SK-N-SH (cell line): ENCODE results near the gene LIMK2. TPM values are rescaled to one million over a fixed set of nuclear protein-coding genes. Genes with fewer than 3 reads are reported as not detected.

Experiments
- CTCF ChIA-PET: fragments of 300-600, 350-600 bp; formaldehyde crosslinking; extraction: SDS; loops from one replicate; lab custom pipeline; 2021; lab: Yijun Ruan, JAX
- POLR2A ChIA-PET: fragments of 350-600 bp; sonication (Branson Sonifier 250); formaldehyde crosslinking; extraction: SDS; loops from one replicate; lab custom pipeline; 2020; ENCODE audit warnings: antibody characterized with exemption, inconsistent platforms; lab: Yijun Ruan, JAX
- DNase-seq: peaks from one replicate; pipeline ENCODE4 v3.0.0; 2012
- H2AFZ ChIP-seq: fragments of 200-600 bp; sonication (generic); 2 replicates; pipeline ENCODE4 v1.8.1; 2016; ENCODE audit warnings: antibody characterized with exemption, mild to moderate bottlenecking, low read depth
- H3F3A ChIP-seq: fragments of 200-600 bp; sonication (generic); replicated peaks from 2 replicates; pipeline ENCODE3; 2016; ENCODE audit warnings: antibody characterized with exemption, mild to moderate bottlenecking; ENCODE audit not compliant: insufficient read depth
- H3K27ac ChIP-seq, 2 experiments: fragments of 200-500 bp in 1 of 2; fragments of 200-600 bp in 1 of 2; sonication (Bioruptor generic) in 1 of 2; sonication (generic), shearing (Covaris generic) in 1 of 2; 2 replicates each; pipeline versions ENCODE4 v1.5.1 to v1.6.1; 2014 to 2016; ENCODE audit warnings: low read depth in 2 of 2, inconsistent platforms in 1 of 2, low read length in 1 of 2, mild to moderate bottlenecking in 1 of 2, mixed read lengths in 1 of 2
- H3K27me3 ChIP-seq: fragments of 200-600 bp; sonication (generic), shearing (Covaris generic); 2 replicates; pipeline ENCODE4 v1.6.1; 2016; ENCODE audit warnings: mixed run types; ENCODE audit not compliant: insufficient read depth
- H3K36me3 ChIP-seq, 2 experiments: fragments of 200-500 bp in 1 of 2; fragments of 200-600 bp in 1 of 2; sonication (Bioruptor generic) in 1 of 2; sonication (generic) in 1 of 2; replicated peaks in 1 of 2; 2 replicates each; pipeline versions ENCODE3 to v1.5.1; 2014 to 2016; ENCODE audit warnings: low read length in 1 of 2, mild to moderate bottlenecking in 1 of 2; ENCODE audit not compliant: insufficient read depth in 2 of 2, control insufficient read depth in 1 of 2
- H3K4me1 ChIP-seq, 2 experiments: fragments of 200-500 bp in 1 of 2; fragments of 200-600 bp in 1 of 2; sonication (Bioruptor generic) in 1 of 2; sonication (generic), shearing (Covaris generic) in 1 of 2; 2 replicates each; pipeline versions ENCODE4 v1.5.1 to v1.6.1; 2014 to 2016; ENCODE audit warnings: low read depth in 1 of 2, low read length in 1 of 2, mixed run types in 1 of 2; ENCODE audit not compliant: insufficient read depth in 2 of 2, control insufficient read depth in 1 of 2
- H3K4me2 ChIP-seq: fragments of 200-600 bp; sonication (generic), shearing (Covaris generic); 2 replicates; pipeline ENCODE4 v1.6.1; 2017; ENCODE audit warnings: mixed run types
- H3K4me3 ChIP-seq, 2 experiments: fragments of 200-500 bp in 1 of 2; fragments of 200-600 bp in 1 of 2; sonication (Bioruptor generic) in 1 of 2; sonication (generic), shearing (Covaris generic) in 1 of 2; 2 replicates each; pipeline versions ENCODE4 v1.5.1 to v1.8.1; 2014 to 2016; ENCODE audit warnings: low read depth in 2 of 2, inconsistent platforms in 1 of 2, low read length in 1 of 2, mild to moderate bottlenecking in 1 of 2, mixed read lengths in 1 of 2, moderate library complexity in 1 of 2
- H3K79me2 ChIP-seq: fragments of 200-600 bp; sonication (generic); 2 replicates; pipeline ENCODE4 v1.8.1; 2017; ENCODE audit warnings: mild to moderate bottlenecking; ENCODE audit not compliant: insufficient read depth
- H3K9ac ChIP-seq: fragments of 200-600 bp; sonication (generic); 2 replicates; pipeline ENCODE4 v1.6.1; 2017; ENCODE audit warnings: mixed run types
- H3K9me2 ChIP-seq: fragments of 200-600 bp; sonication (generic); 2 replicates; pipeline ENCODE4 v1.6.1; 2017; ENCODE audit warnings: mixed run types
- H3K9me3 ChIP-seq: fragments of 200-600 bp; sonication (generic); 2 replicates; pipeline ENCODE4 v1.6.1; 2017; ENCODE audit warnings: mixed run types, mild to moderate bottlenecking, moderate library complexity
- H4K20me1 ChIP-seq: fragments of 200-600 bp; sonication (generic); 2 replicates; pipeline ENCODE4 v1.6.1; 2017; ENCODE audit warnings: mild to moderate bottlenecking, mixed run types; ENCODE audit not compliant: insufficient read depth
- CTCF ChIP-seq: fragments of 200-600 bp; sonication (generic); IDR thresholded peaks from 2 replicates; pipeline ENCODE4 v1.6.1; 2017; ENCODE audit warnings: antibody characterized with exemption, mild to moderate bottlenecking, moderate library complexity
- ELF1 ChIP-seq: IDR thresholded peaks from 2 replicates; pipeline ENCODE4 v1.4.0; 2012
- EP300 ChIP-seq, 2 experiments: IDR thresholded peaks; 2 replicates each; pipeline versions ENCODE4 v1.4.0 to v1.6.1; 2012; ENCODE audit warnings: borderline replicate concordance in 1 of 2, low read depth in 1 of 2, low read length in 1 of 2
- FOSL2 ChIP-seq: IDR thresholded peaks from 2 replicates; pipeline ENCODE4 v1.4.0; 2012; ENCODE audit warnings: low read depth, mild to moderate bottlenecking, moderate library complexity, borderline replicate concordance
- JUND ChIP-seq: IDR thresholded peaks from 2 replicates; pipeline ENCODE4 v1.4.0; 2012
- MAX ChIP-seq: IDR thresholded peaks from 2 replicates; pipeline ENCODE4 v1.4.0; 2012; ENCODE audit warnings: low read depth
- MEF2A ChIP-seq: IDR thresholded peaks from 2 replicates; pipeline ENCODE4 v1.4.0; 2012; ENCODE audit warnings: low read depth, borderline replicate concordance
- MXI1 ChIP-seq: IDR thresholded peaks from 2 replicates; pipeline ENCODE4 v1.6.1; 2012; ENCODE audit warnings: mild to moderate bottlenecking, low read depth, low read length, improper control_type of control experiment
- NFIC ChIP-seq: IDR thresholded peaks from 2 replicates; pipeline ENCODE4 v1.4.0; 2012; ENCODE audit warnings: borderline replicate concordance
- RAD21 ChIP-seq: IDR thresholded peaks from 2 replicates; pipeline ENCODE4 v1.6.1; 2012; ENCODE audit warnings: mild to moderate bottlenecking, low read length
- RCOR1 ChIP-seq: fragments of 150-350 bp; IDR thresholded peaks from 2 replicates; pipeline ENCODE4 v1.6.1; 2017; ENCODE audit warnings: antibody characterized with exemption, low read length
- RXRA ChIP-seq: IDR thresholded peaks from 2 replicates; pipeline ENCODE4 v1.4.0; 2012; ENCODE audit warnings: low read depth, mild to moderate bottlenecking, borderline replicate concordance
- SMC3 ChIP-seq: IDR thresholded peaks from 2 replicates; pipeline ENCODE4 v1.6.1; 2012; ENCODE audit warnings: low read depth, low read length, improper control_type of control experiment
- TCF12 ChIP-seq: IDR thresholded peaks from 2 replicates; pipeline ENCODE4 v1.4.0; 2012
- USF1 ChIP-seq: IDR thresholded peaks from 2 replicates; pipeline ENCODE4 v1.4.0; 2012; ENCODE audit warnings: low read depth, borderline replicate concordance
- USF2 ChIP-seq: fragments of 150-350 bp; IDR thresholded peaks from 2 replicates; pipeline ENCODE4 v1.6.1; 2017; ENCODE audit warnings: antibody characterized with exemption, low read length, low read depth, borderline replicate concordance
- YY1 ChIP-seq: IDR thresholded peaks from 2 replicates; pipeline ENCODE4 v1.4.0; 2012; ENCODE audit warnings: low read depth, mild to moderate bottlenecking
- ZBTB33 ChIP-seq: IDR thresholded peaks from 2 replicates; pipeline ENCODE4 v1.4.0; 2012; ENCODE audit warnings: low read depth, borderline replicate concordance
- WGBS: methylation state at CpG from one replicate; pipeline ENCODE4 v1.1.6; 2017; ENCODE audit warnings: low lambda C conversion rate; 5-methylcytosine and 5-hydroxymethylcytosine counted together
- polyA plus RNA-seq, 3 experiments: library from polyadenylated mRNA; depleted of rRNA; stranded (reverse); fragments of >200 nt; gene quantifications; 2 replicates each; pipeline ENCODE4 v1.2.3, GENCODE V29; 2012

The LIMK2 gene
- polyA plus RNA-seq, 1 of the 3 experiments (the other 2 are of a cell fraction): 9.8 TPM

- TF ChIP-seq RAD21 (peak; percentile 87), USF2 (no peak), JUND (no peak), SMC3 (peak; percentile 80), MAX (no peak), CTCF (peak; percentile 78)
- Histone ChIP-seq H3F3A (peaks cover 6% of the 10 kb centered on the region), H3K79me2 (no peaks in the 10 kb centered on the region), H3K27ac (peak overlapping the region; percentile 17 to 30; a peak in 3 of 4 replicates), H3K4me1 (no peaks in the 10 kb centered on the region; a peak in 1 of 4 replicates), H3K4me3 (no peak overlapping the region), H3K36me3 (peaks cover 46 to 47% of the 10 kb centered on the region in 2 experiments), H3K9me3 (no peaks in the 10 kb centered on the region), H3K9me2 (no peaks in the 10 kb centered on the region), H3K9ac (no peak overlapping the region), H3K4me2 (no peak overlapping the region), H2AFZ (no peak overlapping the region), H4K20me1 (no peaks in the 10 kb centered on the region), H3K27me3 (no peaks in the 10 kb centered on the region)
- WGBS: 81% methylated on average over 11 of the region's 15 CpGs
- ChIA-PET POLR2A (no interaction called here), CTCF (interaction anchor here (0.6 to 6.9 kb wide), 49 partner anchors 9 to 474 kb away, joined by 3 to 151 read pairs (median 5); partner anchors contain the start of genes LIMK2, PIK3IP1, RNF185 and SELENOM)
- DNase-seq: peak; percentile 79
Observed at GRCh38 chr22:31272522-31273446, 60.7 kb downstream of the LIMK2 start.

GRCh38 chr22:31274017-31274416, 61.9 kb downstream of the LIMK2 start:
- peaks cover 38 to 54% of the 10 kb centered on the region in 2 experiments for H3K36me3 ChIP-seq
- H3K4me2 ChIP-seq: no peak overlapping the region
- DNase-seq: no peak
- no peaks in the 10 kb centered on the region for H3K79me2 ChIP-seq
- no peak overlapping the region for H3K4me3 ChIP-seq
- H3K4me1 ChIP-seq: no peaks in the 10 kb centered on the region; a peak in 1 of 4 replicates
- no peaks in the 10 kb centered on the region for H3K27me3 ChIP-seq
- H3K9me2 ChIP-seq: no peaks in the 10 kb centered on the region
- 56% methylated on average over 2 of the region's 3 CpGs for WGBS
- peaks cover 3% of the 10 kb centered on the region for H3F3A ChIP-seq
- no peak for TF ChIP-seq TCF12
- TF ChIP-seq ELF1: no peak
- TF ChIP-seq JUND: no peak
- no peak for TF ChIP-seq USF1
- TF ChIP-seq FOSL2: no peak
- TF ChIP-seq USF2: no peak
- TF ChIP-seq MAX: no peak
- no peak for TF ChIP-seq MXI1
- TF ChIP-seq MEF2A: no peak
- no peak for TF ChIP-seq ZBTB33
- TF ChIP-seq RAD21: no peak
- no peak for TF ChIP-seq RCOR1
- no peak for TF ChIP-seq EP300 (IDR thresholded peaks at IDR 0.05; ENCODE audit: borderline replicate concordance in 1 of 2, low read depth in 1 of 2, low read length in 1 of 2)
- TF ChIP-seq NFIC: no peak
- TF ChIP-seq RXRA: no peak
- no peak for TF ChIP-seq YY1
- no peaks in the 10 kb centered on the region for H4K20me1 ChIP-seq
- no peak overlapping the region for H2AFZ ChIP-seq
- H3K27ac ChIP-seq: no peak overlapping the region
- ChIA-PET POLR2A (no interaction called here), CTCF (interaction anchor here (0.6 to 6.9 kb wide), 16 partner anchors 8 to 1995 kb away, joined by 3 to 151 read pairs (median 14); partner anchors contain the start of gene LIMK2)
- H3K9ac ChIP-seq: no peak overlapping the region
- H3K9me3 ChIP-seq: no peaks in the 10 kb centered on the region
